OCI-LY1 (cell line): ENCODE measurements around the gene SPTBN2.

Experiments
- CTCF ChIP-seq: fragments of 200-600 bp; sonication (generic), shearing (Covaris generic); IDR thresholded peaks from 2 replicates; pipeline ENCODE4 v1.5.1; 2017; ENCODE audit warnings: mild to moderate bottlenecking, antibody characterized with exemption, low read length, moderate library complexity, mixed read lengths
- EZH2 ChIP-seq: fragments of 200-600 bp; sonication (generic), shearing (Covaris generic); IDR thresholded peaks from 2 replicates; pipeline ENCODE4 v1.8.0; 2017; ENCODE audit warnings: borderline replicate concordance, mixed run types, mild to moderate bottlenecking, antibody characterized with exemption, low read length, moderate library complexity, mixed read lengths

- no peak for TF ChIP-seq CTCF
- no peak for TF ChIP-seq EZH2
These were observed 6.0 kb downstream of the SPTBN2 start for GRCh38 chr11:66722745-66723651.
